Measurements from ENCODE around the gene OR8G1.

The OR8G1 gene

GRCh38 chr11:124278261-124278660, 37.4 kb downstream of the OR8G1 start:
- H3K4me3 ChIP-seq (ENCODE audit: low read depth, low read length) = no peak overlapping the region
- DNase-seq (ENCODE audit: low read depth) = no peak
- no peak for TF ChIP-seq CTCF (IDR thresholded peaks at IDR 0.05; ENCODE audit: control insufficient read depth, extremely low read depth, insufficient read depth)

DNA sequence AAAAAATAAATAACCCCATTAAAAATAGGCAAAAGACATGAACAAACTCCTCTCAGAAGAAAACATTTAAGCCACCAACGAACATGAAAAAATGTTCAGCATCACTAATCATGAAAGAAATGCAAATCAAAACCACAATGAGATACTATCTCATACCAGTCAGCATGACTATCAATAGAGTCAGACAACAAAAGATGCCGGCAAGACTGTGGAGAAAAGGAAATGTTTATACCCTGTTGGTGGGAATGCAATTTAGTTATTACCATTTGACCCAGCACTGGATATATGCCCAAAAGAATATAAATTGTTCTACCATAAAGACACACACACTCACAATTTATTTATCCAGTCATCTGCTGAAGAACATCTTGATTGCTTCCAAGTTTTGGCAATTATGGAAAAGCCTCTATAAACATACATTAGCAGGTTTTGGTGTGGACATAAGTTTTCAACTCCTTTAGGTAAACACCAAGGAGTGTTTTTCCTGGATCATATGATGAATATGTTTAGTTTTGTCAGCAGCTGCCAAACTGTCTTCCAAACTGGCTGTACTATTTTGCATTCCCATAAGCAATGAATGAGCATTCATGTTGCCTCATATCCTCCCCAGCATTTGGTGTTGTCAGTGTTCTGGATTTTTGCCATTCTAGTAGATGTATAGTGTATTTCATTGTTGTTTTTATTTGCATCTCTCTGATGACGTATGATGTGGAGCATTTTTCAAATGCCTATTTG, 44.9 kb downstream of the OR8G1 start:
- no peak overlapping the region for H3K4me3 ChIP-seq (ENCODE audit: low read depth, low read length)
- TF ChIP-seq CTCF (IDR thresholded peaks at IDR 0.05; ENCODE audit: control insufficient read depth, extremely low read depth, insufficient read depth) = no peak
- DNase-seq (ENCODE audit: low read depth) = peak; percentile 53

- H3K4me3 ChIP-seq (ENCODE audit: low read depth, low read length) = no peak overlapping the region
- TF ChIP-seq CTCF (IDR thresholded peaks at IDR 0.05; ENCODE audit: control insufficient read depth, extremely low read depth, insufficient read depth) = no peak
- DNase-seq (ENCODE audit: low read depth) = no peak
Measured at GRCh38 chr11:124294687-124295086, 53.8 kb downstream of the OR8G1 start.

DNA sequence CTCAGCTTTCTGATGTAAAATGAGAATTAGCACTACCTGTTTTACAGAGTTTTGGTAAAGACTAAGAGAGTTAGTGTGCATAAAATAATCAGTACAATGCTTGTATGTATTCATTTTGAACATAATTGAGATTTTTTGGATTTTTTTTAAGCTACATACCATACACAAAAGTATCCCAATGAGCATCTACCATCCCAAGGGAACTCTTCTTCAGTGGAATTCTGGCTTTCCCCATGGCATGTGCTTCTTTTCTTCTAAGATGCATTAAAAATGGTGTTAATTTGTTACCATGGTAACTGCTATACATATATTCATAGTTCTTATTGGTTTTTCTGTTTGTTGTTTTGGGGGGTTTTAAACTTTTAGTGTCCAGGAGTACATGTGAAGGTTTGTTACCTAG, 55.1 kb downstream of the OR8G1 start:
- TF ChIP-seq CTCF (IDR thresholded peaks at IDR 0.05; ENCODE audit: control insufficient read depth, extremely low read depth, insufficient read depth) = no peak
- DNase-seq (ENCODE audit: low read depth) = no peak
- H3K4me3 ChIP-seq (ENCODE audit: low read depth, low read length) = no peak overlapping the region

- no peak for DNase-seq (ENCODE audit: low read depth)
- no peak overlapping the region for H3K4me3 ChIP-seq (ENCODE audit: low read depth, low read length)
Measured at GRCh38 chr11:124297921-124298320, 57.0 kb downstream of the OR8G1 start.

DNA sequence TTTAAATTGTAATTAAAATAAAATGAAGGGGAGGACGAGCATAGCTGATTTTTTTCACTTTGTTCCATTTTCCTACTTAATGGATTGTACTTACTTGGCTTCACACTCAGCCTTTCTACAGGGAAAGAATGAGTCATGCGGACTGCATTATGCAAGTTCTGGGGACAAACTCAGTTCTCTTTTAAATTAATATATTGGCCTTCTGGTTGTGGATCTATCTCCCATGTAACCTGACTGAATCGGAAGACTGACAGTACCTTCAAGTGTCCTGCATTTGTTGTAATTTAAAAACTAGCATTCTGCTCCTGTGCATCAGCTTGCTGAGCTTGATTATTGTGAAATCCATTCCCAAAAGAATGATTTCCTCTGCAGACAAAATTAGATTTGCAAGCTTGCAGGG, 60.7 kb downstream of the OR8G1 start:
- no peak for TF ChIP-seq CTCF (IDR thresholded peaks at IDR 0.05; ENCODE audit: control insufficient read depth, extremely low read depth, insufficient read depth)
- no peak overlapping the region for H3K4me3 ChIP-seq (ENCODE audit: low read depth, low read length)
- no peak for DNase-seq (ENCODE audit: low read depth)

More at GRCh38 chr11:124297921-124298320, 57.0 kb downstream of the OR8G1 start:
- no peak for TF ChIP-seq CTCF (IDR thresholded peaks at IDR 0.05; ENCODE audit: control insufficient read depth, extremely low read depth, insufficient read depth)

Data from LNCaP clone FGC (cell line).